Thyroid gland (tissue), 4 donors: Measurements from ENCODE around the gene ARL9. TPM values are rescaled to one million over a fixed set of nuclear protein-coding genes. Genes with fewer than 3 reads are reported as not detected.

ENCODE experiments used
- DNase-seq, 2 donors: peaks; one replicate each; pipeline ENCODE4 v3.0.0-alpha.2; 2019
- H3K27ac ChIP-seq, 3 donors: fragments of 200-600 bp; sonication (generic); 1 replicate in 2 of 3; 2 replicates in 1 of 3; pipeline ENCODE4 v1.5.1; 2016 to 2019; ENCODE audit warnings: mild to moderate bottlenecking in 1 of 3, moderate library complexity in 1 of 3
- H3K27me3 ChIP-seq: fragments of 200-600 bp; sonication (generic); one replicate; pipeline ENCODE4 v1.5.1; 2019
- H3K36me3 ChIP-seq, 2 donors: fragments of 200-600 bp; sonication (generic); one replicate each; pipeline ENCODE4 v1.5.1; 2016 to 2019
- H3K4me1 ChIP-seq, 2 donors: fragments of 200-600 bp; sonication (generic); one replicate each; pipeline ENCODE4 v1.5.1; 2017 to 2019
- H3K4me3 ChIP-seq, 3 donors: fragments of 200-600 bp; sonication (generic); replicated peaks in 1 of 3; 1 replicate in 2 of 3; 2 replicates in 1 of 3; pipeline ENCODE4 v1.5.1; 2016; ENCODE audit warnings: mild to moderate bottlenecking in 1 of 3
- H3K9me3 ChIP-seq: fragments of 200-600 bp; sonication (generic); one replicate; pipeline ENCODE4 v1.5.1; 2017
- WGBS, 2 donors: methylation state at CpG; one replicate each; pipeline ENCODE4 v1.1.5; 2017; 5-methylcytosine and 5-hydroxymethylcytosine counted together
- intact Hi-C: fragments of 100-400 bp; cut with DNase I; formaldehyde crosslinking; loops from one replicate; pipeline ENCODE4 v1.15.1; 2023
- total RNA-seq, 4 donors: library from RNA; depleted of rRNA; stranded (reverse); fragments of >200 nt; gene quantifications; one replicate each; pipeline ENCODE4 v1.2.3, GENCODE V29; 2016
- TF ChIP-seq, protein P1 (sequence below), 6 experiments: fragments of 200-600 bp in 3 of 6; fragments of 450-650 bp in 3 of 6; sonication (generic) in 3 of 6; IDR thresholded peaks; one replicate each; pipeline ENCODE4 v1.5.1; 2016 to 2019; ENCODE audit warnings: antibody characterized with exemption in 6 of 6, mild to moderate bottlenecking in 2 of 6, inconsistent platforms in 1 of 6, moderate library complexity in 1 of 6

The ARL9 gene
- total RNA-seq, 4 donors from 2014 or later: 0.56 TPM; not detected in 3

DNA sequence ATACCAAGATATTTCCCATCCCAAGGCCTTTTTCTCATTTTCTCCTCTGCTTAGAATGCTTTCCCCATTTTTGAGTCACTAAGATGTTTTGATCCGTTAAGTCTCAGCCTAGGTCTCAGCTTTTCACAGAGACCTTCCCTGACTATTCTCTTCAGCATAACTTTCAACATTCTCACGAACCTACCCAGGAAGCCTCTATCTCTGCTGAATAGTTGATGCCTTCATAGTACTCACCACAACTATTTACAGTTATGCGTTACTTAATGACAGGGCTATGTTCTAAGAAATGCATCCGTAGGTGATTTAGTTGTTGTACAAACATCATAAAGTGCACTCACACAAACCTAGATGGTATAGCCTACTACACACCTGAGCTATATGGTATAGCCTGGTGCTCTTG is 64.5 kb downstream of the ARL9 start:
- H3K9me3 ChIP-seq: no peaks in the 10 kb centered on the region
- no peak for DNase-seq
- intact Hi-C loops: no loop called here
- H3K27ac ChIP-seq: no peak overlapping the region
- H3K4me1 ChIP-seq: no peaks in the 10 kb centered on the region
- no peak overlapping the region for H3K4me3 ChIP-seq
- H3K27me3 ChIP-seq: no peaks in the 10 kb centered on the region
- no peaks in the 10 kb centered on the region for H3K36me3 ChIP-seq
- TF ChIP-seq, protein P1, sequence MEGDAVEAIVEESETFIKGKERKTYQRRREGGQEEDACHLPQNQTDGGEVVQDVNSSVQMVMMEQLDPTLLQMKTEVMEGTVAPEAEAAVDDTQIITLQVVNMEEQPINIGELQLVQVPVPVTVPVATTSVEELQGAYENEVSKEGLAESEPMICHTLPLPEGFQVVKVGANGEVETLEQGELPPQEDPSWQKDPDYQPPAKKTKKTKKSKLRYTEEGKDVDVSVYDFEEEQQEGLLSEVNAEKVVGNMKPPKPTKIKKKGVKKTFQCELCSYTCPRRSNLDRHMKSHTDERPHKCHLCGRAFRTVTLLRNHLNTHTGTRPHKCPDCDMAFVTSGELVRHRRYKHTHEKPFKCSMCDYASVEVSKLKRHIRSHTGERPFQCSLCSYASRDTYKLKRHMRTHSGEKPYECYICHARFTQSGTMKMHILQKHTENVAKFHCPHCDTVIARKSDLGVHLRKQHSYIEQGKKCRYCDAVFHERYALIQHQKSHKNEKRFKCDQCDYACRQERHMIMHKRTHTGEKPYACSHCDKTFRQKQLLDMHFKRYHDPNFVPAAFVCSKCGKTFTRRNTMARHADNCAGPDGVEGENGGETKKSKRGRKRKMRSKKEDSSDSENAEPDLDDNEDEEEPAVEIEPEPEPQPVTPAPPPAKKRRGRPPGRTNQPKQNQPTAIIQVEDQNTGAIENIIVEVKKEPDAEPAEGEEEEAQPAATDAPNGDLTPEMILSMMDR (IDR thresholded peaks at IDR 0.05): no peak
- WGBS, 2 donors: 89% methylated on average over 4 of the region's 4 CpGs

Other genes starting within 250 kb of the ARL9 start
- gene AASDH, start 118.3 kb upstream of the ARL9 start, total RNA-seq: 10 to 100 TPM; 15.0 to 23.8 (median 19.4) TPM
- 1 to 10 TPM; 3.1 to 6.1 (median 4.7) TPM for gene PPAT, start 70.2 kb upstream of the ARL9 start, total RNA-seq
- gene PAICS, start 69.5 kb upstream of the ARL9 start, total RNA-seq: 10 to 100 TPM; 21.7 to 31.5 (median 29.5) TPM
- 10 to 100 TPM; 57.6 to 67.6 (median 59.7) TPM for gene SRP72, start 38.2 kb upstream of the ARL9 start, total RNA-seq
- 100 to 1,000 TPM; 271 to 316 (median 289) TPM for gene HOPX, start 175.5 kb downstream of the ARL9 start, total RNA-seq